Liver (tissue), 9 donors: ENCODE data around the gene CREB3L1. TPM values are rescaled to one million over a fixed set of nuclear protein-coding genes. Genes with fewer than 3 reads are reported as not detected.

Experiments
- DNase-seq: peaks from one replicate; pipeline ENCODE4 v3.0.0-alpha.2; 2017; ENCODE audit warnings: low spot score
- H3K27ac ChIP-seq, 2 donors: one replicate each; pipeline ENCODE4 v1.7.0; 2013; ENCODE audit warnings: inconsistent platforms in 2 of 2, low read length in 2 of 2, control low read depth in 1 of 2, low read depth in 1 of 2, mild to moderate bottlenecking in 1 of 2
- H3K27me3 ChIP-seq, 4 donors: one replicate each; pipeline versions ENCODE4 v1.6.1 to v1.7.0; 2013; ENCODE audit warnings: low read length in 3 of 4, inconsistent platforms in 1 of 4, mild to moderate bottlenecking in 1 of 4, moderate library complexity in 1 of 4; ENCODE audit not compliant: control insufficient read depth in 4 of 4, insufficient read depth in 4 of 4
- H3K36me3 ChIP-seq, 4 donors: one replicate each; pipeline versions ENCODE4 v1.6.1 to v1.7.0; 2013; ENCODE audit warnings: low read length in 3 of 4, mild to moderate bottlenecking in 3 of 4, low read depth in 1 of 4, moderate library complexity in 1 of 4; ENCODE audit not compliant: control insufficient read depth in 4 of 4, insufficient read depth in 3 of 4
- H3K4me1 ChIP-seq, 4 donors: one replicate each; pipeline versions ENCODE4 v1.6.1 to v1.7.0; 2013; ENCODE audit warnings: low read length in 3 of 4, mild to moderate bottlenecking in 3 of 4, moderate library complexity in 1 of 4; ENCODE audit not compliant: control insufficient read depth in 4 of 4, insufficient read depth in 4 of 4
- H3K4me3 ChIP-seq, 3 donors: one replicate each; pipeline versions ENCODE4 v1.6.1 to v1.7.0; 2013; ENCODE audit warnings: low read length in 3 of 3, control low read depth in 1 of 3, low read depth in 1 of 3, mild to moderate bottlenecking in 1 of 3
- H3K9ac ChIP-seq, 2 donors: one replicate each; pipeline ENCODE4 v1.7.0; 2013; ENCODE audit warnings: low read length in 2 of 2, mild to moderate bottlenecking in 2 of 2, moderate library complexity in 2 of 2, control low read depth in 1 of 2, low read depth in 1 of 2
- H3K9me3 ChIP-seq, 4 donors: one replicate each; pipeline versions ENCODE4 v1.6.1 to v1.7.0; 2013; ENCODE audit warnings: low read length in 3 of 4; ENCODE audit not compliant: control insufficient read depth in 4 of 4
- ATF3 ChIP-seq: IDR thresholded peaks from 2 replicates; pipeline ENCODE4 v1.6.1; 2016; ENCODE audit warnings: antibody characterized with exemption
- CTCF ChIP-seq: fragments of 150-350 bp; IDR thresholded peaks from 2 replicates; pipeline ENCODE4 v1.5.1; 2017; ENCODE audit warnings: improper control_type of control experiment, low read depth, low read length; ENCODE audit not compliant: missing input control
- EGR1 ChIP-seq, 2 donors: IDR thresholded peaks; 2 replicates each; pipeline ENCODE4 v1.6.1; 2016 to 2018; ENCODE audit warnings: antibody characterized with exemption in 2 of 2, low read depth in 2 of 2
- FOXA2 ChIP-seq: IDR thresholded peaks from 2 replicates; pipeline ENCODE4 v1.6.1; 2016; ENCODE audit warnings: antibody characterized with exemption
- GABPA ChIP-seq, 2 donors: IDR thresholded peaks in 1 of 2; conservative IDR thresholded peaks in 1 of 2; 2 replicates each; pipeline ENCODE4 v1.6.1; 2016; ENCODE audit warnings: antibody characterized with exemption in 2 of 2, mild to moderate bottlenecking in 1 of 2, moderate library complexity in 1 of 2
- HNF4A ChIP-seq, 2 donors: conservative IDR thresholded peaks; 2 replicates each; pipeline ENCODE4 v1.6.1; 2016; ENCODE audit warnings: antibody characterized with exemption in 2 of 2, mild to moderate bottlenecking in 2 of 2
- JUND ChIP-seq, 2 donors: IDR thresholded peaks; 2 replicates each; pipeline ENCODE4 v1.6.1; 2016; ENCODE audit warnings: antibody characterized with exemption in 2 of 2
- MAX ChIP-seq: IDR thresholded peaks from 2 replicates; pipeline ENCODE4 v1.6.1; 2016; ENCODE audit warnings: antibody characterized with exemption
- RAD21 ChIP-seq, 2 donors: IDR thresholded peaks; 2 replicates each; pipeline ENCODE4 v1.6.1; 2016; ENCODE audit warnings: antibody characterized with exemption in 2 of 2, mild to moderate bottlenecking in 2 of 2
- REST ChIP-seq: IDR thresholded peaks from 2 replicates; pipeline ENCODE4 v1.6.1; 2016; ENCODE audit warnings: antibody characterized with exemption, mild to moderate bottlenecking
- RXRA ChIP-seq, 2 donors: IDR thresholded peaks; 2 replicates each; pipeline ENCODE4 v1.6.1; 2017 to 2018; ENCODE audit warnings: antibody characterized with exemption in 2 of 2, mild to moderate bottlenecking in 1 of 2
- TAF1 ChIP-seq: conservative IDR thresholded peaks from 2 replicates; pipeline ENCODE4 v1.6.1; 2016; ENCODE audit warnings: antibody characterized with exemption, mild to moderate bottlenecking
- YY1 ChIP-seq: IDR thresholded peaks from 2 replicates; pipeline ENCODE4 v1.6.1; 2016; ENCODE audit warnings: antibody characterized with exemption, mild to moderate bottlenecking
- ZBTB33 ChIP-seq: IDR thresholded peaks from 2 replicates; pipeline ENCODE4 v1.6.1; 2016; ENCODE audit warnings: antibody characterized with exemption
- WGBS: extraction: QIAGEN DNeasy Blood & Tissue Kit; methylation state at CpG from one replicate; pipeline ENCODE4 v1.1.7; 2013; 5-methylcytosine and 5-hydroxymethylcytosine counted together
- polyA plus RNA-seq, 2 donors: library from polyadenylated mRNA; stranded (reverse) in 1 of 2; unstranded in 1 of 2; fragments of 200-250 nt in 1 of 2; fragments of >200 nt in 1 of 2; fragmentation: Nextera tagmentation in 1 of 2; extraction: Ambion mirVana in 1 of 2; gene quantifications; one replicate each; pipeline versions ENCODE4 v1.2.1 to v1.2.3, GENCODE V29; 2013 to 2015
- total RNA-seq, 2 donors: library from RNA; depleted of rRNA; stranded (reverse); fragments of >200 nt; gene quantifications; one replicate each; pipeline ENCODE4 v1.2.3, GENCODE V29; 2014
- donor health status: healthy.
- donor health status: healthy.
- donor health status: healthy.
- donor health status: healthy.
- donor health status: healthy.

The CREB3L1 gene
- total and polyA plus RNA-seq, 4 donors, result 0.14 to 1.3 (median 0.33) TPM

- H3K27ac ChIP-seq, result no peak overlapping the region
Measured at GRCh38 chr11:46359953-46360352, 82.5 kb downstream of the CREB3L1 start.

GRCh38 chr11:46360878-46361277, 83.4 kb downstream of the CREB3L1 start:
- DNase-seq, result no peak
- no peak overlapping the region for H3K4me3 ChIP-seq
- H3K9me3 ChIP-seq, result no peaks in the 10 kb centered on the region
- H3K9ac ChIP-seq, result peak overlapping the region in 1 of 2 donors; percentile 60
- H3K27me3 ChIP-seq, result no peaks in the 10 kb centered on the region
- H3K4me1 ChIP-seq, result peaks cover 0 to 19% (median 11%) of the 10 kb centered on the region in 4 donors
- TF ChIP-seq ZBTB33 (no peak), GABPA (IDR thresholded peaks at IDR 0.05 in 1 of 2, conservative IDR thresholded peaks at IDR 0.05 in 1 of 2) (no peak), HNF4A (conservative IDR thresholded peaks at IDR 0.05) (no peak), ATF3 (no peak), TAF1 (no peak), MAX (no peak)
- H3K27ac ChIP-seq, result peak overlapping the region; percentile 64 to 78
- H3K36me3 ChIP-seq, result peaks cover 0 to 4% (median 0%) of the 10 kb centered on the region in 4 donors
- WGBS, result 70% methylated on average over 7 of the region's 7 CpGs

More at GRCh38 chr11:46359953-46360352, 82.5 kb downstream of the CREB3L1 start:
- TF ChIP-seq ATF3, result no peak
- TF ChIP-seq GABPA (IDR thresholded peaks at IDR 0.05 in 1 of 2, conservative IDR thresholded peaks at IDR 0.05 in 1 of 2), result no peak
- no peak for TF ChIP-seq RXRA (IDR thresholded peaks at IDR 0.05)
- TF ChIP-seq CTCF, result no peak
- TF ChIP-seq EGR1 (IDR thresholded peaks at IDR 0.05; ENCODE audit: low read depth in 2 of 2), result no peak
- no peak for TF ChIP-seq REST
- TF ChIP-seq JUND (IDR thresholded peaks at IDR 0.05), result no peak
- TF ChIP-seq YY1, result no peak
- no peak for TF ChIP-seq FOXA2
- TF ChIP-seq RAD21 (IDR thresholded peaks at IDR 0.05), result no peak
- TF ChIP-seq HNF4A (conservative IDR thresholded peaks at IDR 0.05), result no peak
- TF ChIP-seq MAX, result no peak
- peaks cover 0 to 19% (median 11%) of the 10 kb centered on the region in 4 donors for H3K4me1 ChIP-seq
- H3K9me3 ChIP-seq, result no peaks in the 10 kb centered on the region
- H3K9ac ChIP-seq, result no peak overlapping the region
- peaks cover 0 to 4% (median 0%) of the 10 kb centered on the region in 4 donors for H3K36me3 ChIP-seq
- 86% methylated on average over 1 of the region's 1 CpG for WGBS
- DNase-seq, result no peak
- no peaks in the 10 kb centered on the region for H3K27me3 ChIP-seq
- no peak overlapping the region for H3K4me3 ChIP-seq
